DND-41 (cell line): ENCODE results near the gene TOX2.

Source experiments
- ATAC-seq: fragments of 200-7000 bp; cut with Tn5 transposase; 3 replicates; pipeline ENCODE4 v1.9.1; 2021; ENCODE audit warnings: low read depth; ENCODE audit not compliant: insufficient read depth
- DNase-seq: peaks from one replicate; pipeline ENCODE4 v3.0.0-alpha.2; 2020
- H2AFZ ChIP-seq: 2 replicates; pipeline ENCODE4 v1.6.0; 2012; ENCODE audit warnings: low read depth, low read length
- H3K27ac ChIP-seq: 2 replicates; pipeline ENCODE4 v1.5.1; 2012; ENCODE audit warnings: low read length, inconsistent platforms
- H3K27me3 ChIP-seq: fragments of 200-600 bp; sonication (generic); 2 replicates; pipeline ENCODE4 v1.6.0; 2012; ENCODE audit warnings: low read length, mild to moderate bottlenecking, inconsistent platforms; ENCODE audit not compliant: insufficient read depth, poor library complexity
- H3K36me3 ChIP-seq: 2 replicates; pipeline ENCODE4 v1.5.1; 2012; ENCODE audit warnings: low read length, inconsistent platforms; ENCODE audit not compliant: insufficient read depth
- H3K4me1 ChIP-seq: 2 replicates; pipeline ENCODE4 v1.5.1; 2012; ENCODE audit warnings: mild to moderate bottlenecking, low read length; ENCODE audit not compliant: insufficient read depth
- H3K4me2 ChIP-seq: 2 replicates; pipeline ENCODE4 v1.6.0; 2012; ENCODE audit warnings: mild to moderate bottlenecking, moderate library complexity, low read length, inconsistent platforms; ENCODE audit not compliant: insufficient read depth
- H3K4me3 ChIP-seq, 2 experiments: fragments of 200-600 bp in 1 of 2; shearing (Covaris generic) in 1 of 2; 2 replicates each; pipeline ENCODE4 v1.5.1; 2012 to 2016; ENCODE audit warnings: inconsistent platforms in 2 of 2, low read length in 2 of 2, mild to moderate bottlenecking in 2 of 2, low read depth in 1 of 2, moderate library complexity in 1 of 2
- H3K79me2 ChIP-seq: 2 replicates; pipeline ENCODE4 v1.6.0; 2012; ENCODE audit warnings: low read length, inconsistent platforms; ENCODE audit not compliant: insufficient read depth
- H3K9ac ChIP-seq: 2 replicates; pipeline ENCODE4 v1.6.0; 2012; ENCODE audit warnings: low read depth, mild to moderate bottlenecking, inconsistent platforms, low read length, moderate library complexity
- H3K9me3 ChIP-seq: 2 replicates; pipeline ENCODE4 v1.5.1; 2012; ENCODE audit warnings: low read length, moderate library complexity, mild to moderate bottlenecking, inconsistent platforms; ENCODE audit not compliant: insufficient read depth, severe bottlenecking
- H4K20me1 ChIP-seq: 2 replicates; pipeline ENCODE4 v1.6.0; 2012; ENCODE audit warnings: low read length; ENCODE audit not compliant: insufficient read depth
- CTCF ChIP-seq: IDR thresholded peaks from 2 replicates; pipeline ENCODE4 v1.5.1; 2012; ENCODE audit warnings: borderline replicate concordance, low read length, moderate library complexity, mild to moderate bottlenecking; ENCODE audit not compliant: poor library complexity, severe bottlenecking; ENCODE audit errors: extremely low read depth
- EZH2 ChIP-seq: IDR thresholded peaks from 3 replicates; pipeline ENCODE4 v1.6.1; 2012; ENCODE audit warnings: borderline replicate concordance, low read depth, mild to moderate bottlenecking, moderate library complexity, low read length, inconsistent platforms; ENCODE audit not compliant: severe bottlenecking

The TOX2 gene

DNA sequence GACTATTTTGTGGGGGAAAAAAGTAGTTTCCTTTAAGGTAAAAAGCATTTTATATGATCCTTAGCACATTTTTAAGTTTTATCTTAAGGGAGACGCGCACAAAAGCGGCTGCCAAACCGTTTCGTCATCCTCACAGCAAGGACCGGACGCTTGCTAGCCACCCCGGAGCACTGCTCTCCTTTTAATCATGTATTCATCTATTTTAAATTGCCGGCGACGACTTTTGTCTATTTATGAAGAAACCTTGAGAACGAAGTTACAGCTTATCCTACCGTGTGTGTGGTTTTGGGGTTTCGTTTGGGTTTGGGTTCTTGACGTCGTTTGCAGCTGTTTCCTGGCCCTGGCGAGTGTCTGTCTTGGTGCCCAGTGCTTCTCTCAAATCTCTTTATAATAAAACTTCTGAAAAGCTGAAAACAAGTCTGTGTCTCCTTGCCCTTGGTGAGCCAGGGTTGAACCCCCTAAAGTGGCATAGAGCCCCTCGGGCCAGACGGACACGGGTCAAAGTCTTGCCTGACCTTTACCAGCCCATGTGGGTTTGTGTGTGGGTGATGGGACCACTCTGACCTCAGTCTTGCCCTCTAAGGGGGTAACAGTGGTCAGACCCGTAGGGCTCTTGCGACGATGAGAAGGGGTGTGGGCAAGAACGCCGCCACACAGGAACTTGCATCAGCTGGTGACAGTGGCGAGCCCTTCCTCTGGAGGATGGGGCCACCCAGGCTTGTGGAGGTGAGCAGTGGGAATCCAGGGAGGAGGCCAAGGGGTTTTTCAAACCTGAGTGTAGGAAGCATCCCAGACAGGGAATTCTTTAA lies 154.8 kb downstream of the TOX2 start:
- DNase-seq (peak; percentile 81), ATAC-seq (peak; percentile 56)
- Histone ChIP-seq H3K9me3 (no peaks in the 10 kb centered on the region), H3K27ac (peak overlapping the region; percentile 69), H3K4me3 (peak overlapping the region in 1 of 2 experiments; percentile 38; a peak in 3 of 4 replicates), H3K4me1 (peaks cover 47% of the 10 kb centered on the region), H3K79me2 (no peaks in the 10 kb centered on the region), H3K4me2 (peak overlapping the region; percentile 78), H3K36me3 (no peaks in the 10 kb centered on the region), H3K9ac (peak overlapping the region; percentile 55), H3K27me3 (peaks cover 31% of the 10 kb centered on the region), H2AFZ (0 out of 2 replicates have a peak overlapping the region, but pooled peaks have one; percentile 40), H4K20me1 (peaks cover 51% of the 10 kb centered on the region)
- TF ChIP-seq EZH2 (peak; percentile 3), CTCF (no peak)

DNA sequence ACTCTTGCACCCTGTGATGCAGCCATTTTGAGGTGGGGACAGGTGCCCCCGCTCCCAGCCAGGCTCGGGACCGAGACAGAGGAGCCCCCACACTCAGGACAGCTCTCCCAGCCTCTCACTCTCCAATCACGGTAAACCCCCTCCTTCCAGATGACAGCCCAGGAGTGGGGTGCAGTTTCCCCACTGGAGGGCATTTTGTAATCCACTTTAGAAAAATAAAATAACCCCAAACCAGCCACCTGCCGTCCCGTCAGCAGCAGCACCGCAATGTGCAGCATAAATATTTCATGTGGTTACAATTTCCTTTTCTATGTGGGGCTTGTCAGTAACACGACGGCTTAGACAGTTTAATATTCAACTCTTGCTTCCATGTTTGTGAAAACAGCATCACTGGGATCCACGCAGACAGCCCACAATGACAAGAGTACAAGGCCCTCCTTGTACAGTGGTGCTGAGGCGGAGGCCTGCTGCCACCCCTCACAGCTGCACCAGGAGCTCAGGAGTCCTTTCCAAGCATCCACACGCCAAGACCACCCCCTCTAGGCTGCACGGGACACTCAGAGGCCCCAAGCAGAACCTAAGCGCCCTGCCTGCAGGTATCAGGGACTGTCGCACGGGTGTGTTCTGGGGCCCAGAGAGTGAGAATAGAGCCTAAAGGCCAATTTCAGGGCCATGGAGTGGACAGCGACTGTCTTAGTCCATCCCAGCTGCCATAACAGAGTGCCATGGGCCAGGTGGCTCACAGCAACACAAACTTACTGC lies 155.7 kb downstream of the TOX2 start:
- TF ChIP-seq EZH2 = no peak
- peak; percentile 41 for TF ChIP-seq CTCF
- no peak overlapping the region for H2AFZ ChIP-seq
- H3K9me3 ChIP-seq = no peaks in the 10 kb centered on the region
- peak overlapping the region; percentile 55 for H3K9ac ChIP-seq
- peaks cover 47% of the 10 kb centered on the region for H3K4me1 ChIP-seq
- H3K4me3 ChIP-seq = peak overlapping the region in 1 of 2 experiments; percentile 38; a peak in 2 of 4 replicates
- ATAC-seq (peak; percentile 83), DNase-seq (peak; percentile 83)
- peak overlapping the region; percentile 69 for H3K27ac ChIP-seq
- H3K27me3 ChIP-seq = peaks cover 31% of the 10 kb centered on the region
- H3K36me3 ChIP-seq = no peaks in the 10 kb centered on the region
- no peaks in the 10 kb centered on the region for H3K79me2 ChIP-seq
- H4K20me1 ChIP-seq = peaks cover 51% of the 10 kb centered on the region
- peak overlapping the region; percentile 78 for H3K4me2 ChIP-seq

GRCh38 chr20:44071057-44071456 lies 156.4 kb downstream of the TOX2 start:
- Histone ChIP-seq H3K9me3 (no peaks in the 10 kb centered on the region), H3K36me3 (no peaks in the 10 kb centered on the region), H3K4me3 (no peak overlapping the region; a peak in 1 of 4 replicates), H3K27ac (peak overlapping the region; percentile 69; the same call in 1 of the 2 replicates), H2AFZ (no peak overlapping the region), H3K79me2 (no peaks in the 10 kb centered on the region), H3K27me3 (peaks cover 31% of the 10 kb centered on the region), H3K9ac (0 out of 2 replicates have a peak overlapping the region, but pooled peaks have one; percentile 26), H3K4me1 (peaks cover 47% of the 10 kb centered on the region), H3K4me2 (peak overlapping the region; percentile 78), H4K20me1 (peaks cover 52% of the 10 kb centered on the region)
- ATAC-seq (no peak), DNase-seq (no peak)
- TF ChIP-seq CTCF (no peak), EZH2 (no peak)
